ENCODE measurements around the gene ZFP36L2.

- TF ChIP-seq YY1 (IDR thresholded peaks at IDR 0.05; ENCODE audit: low read depth) (no peak), CTCF (IDR thresholded peaks at IDR 0.05) (no peak), GATA2 (CRISPR knock-in tag; IDR thresholded peaks at IDR 0.05) (no peak), RCOR1 (IDR thresholded peaks at IDR 0.05; ENCODE audit: low read length) (no peak), POLR2AphosphoS5 (IDR thresholded peaks at IDR 0.05; ENCODE audit: low read depth, low read length) (no peak), JUND (IDR thresholded peaks at IDR 0.05) (no peak), NFIC (IDR thresholded peaks at IDR 0.05; ENCODE audit: borderline replicate concordance) (no peak), MAX (IDR thresholded peaks at IDR 0.05; ENCODE audit: low read depth) (no peak), EP300 (IDR thresholded peaks at IDR 0.05; ENCODE audit: borderline replicate concordance in 1 of 2, low read depth in 1 of 2, low read length in 1 of 2) (no peak)
- TF ChIP-seq, protein P1, sequence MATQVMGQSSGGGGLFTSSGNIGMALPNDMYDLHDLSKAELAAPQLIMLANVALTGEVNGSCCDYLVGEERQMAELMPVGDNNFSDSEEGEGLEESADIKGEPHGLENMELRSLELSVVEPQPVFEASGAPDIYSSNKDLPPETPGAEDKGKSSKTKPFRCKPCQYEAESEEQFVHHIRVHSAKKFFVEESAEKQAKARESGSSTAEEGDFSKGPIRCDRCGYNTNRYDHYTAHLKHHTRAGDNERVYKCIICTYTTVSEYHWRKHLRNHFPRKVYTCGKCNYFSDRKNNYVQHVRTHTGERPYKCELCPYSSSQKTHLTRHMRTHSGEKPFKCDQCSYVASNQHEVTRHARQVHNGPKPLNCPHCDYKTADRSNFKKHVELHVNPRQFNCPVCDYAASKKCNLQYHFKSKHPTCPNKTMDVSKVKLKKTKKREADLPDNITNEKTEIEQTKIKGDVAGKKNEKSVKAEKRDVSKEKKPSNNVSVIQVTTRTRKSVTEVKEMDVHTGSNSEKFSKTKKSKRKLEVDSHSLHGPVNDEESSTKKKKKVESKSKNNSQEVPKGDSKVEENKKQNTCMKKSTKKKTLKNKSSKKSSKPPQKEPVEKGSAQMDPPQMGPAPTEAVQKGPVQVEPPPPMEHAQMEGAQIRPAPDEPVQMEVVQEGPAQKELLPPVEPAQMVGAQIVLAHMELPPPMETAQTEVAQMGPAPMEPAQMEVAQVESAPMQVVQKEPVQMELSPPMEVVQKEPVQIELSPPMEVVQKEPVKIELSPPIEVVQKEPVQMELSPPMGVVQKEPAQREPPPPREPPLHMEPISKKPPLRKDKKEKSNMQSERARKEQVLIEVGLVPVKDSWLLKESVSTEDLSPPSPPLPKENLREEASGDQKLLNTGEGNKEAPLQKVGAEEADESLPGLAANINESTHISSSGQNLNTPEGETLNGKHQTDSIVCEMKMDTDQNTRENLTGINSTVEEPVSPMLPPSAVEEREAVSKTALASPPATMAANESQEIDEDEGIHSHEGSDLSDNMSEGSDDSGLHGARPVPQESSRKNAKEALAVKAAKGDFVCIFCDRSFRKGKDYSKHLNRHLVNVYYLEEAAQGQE (IDR thresholded peaks at IDR 0.05; ENCODE audit: low read depth, low read length): no peak
- TF ChIP-seq, protein P2, sequence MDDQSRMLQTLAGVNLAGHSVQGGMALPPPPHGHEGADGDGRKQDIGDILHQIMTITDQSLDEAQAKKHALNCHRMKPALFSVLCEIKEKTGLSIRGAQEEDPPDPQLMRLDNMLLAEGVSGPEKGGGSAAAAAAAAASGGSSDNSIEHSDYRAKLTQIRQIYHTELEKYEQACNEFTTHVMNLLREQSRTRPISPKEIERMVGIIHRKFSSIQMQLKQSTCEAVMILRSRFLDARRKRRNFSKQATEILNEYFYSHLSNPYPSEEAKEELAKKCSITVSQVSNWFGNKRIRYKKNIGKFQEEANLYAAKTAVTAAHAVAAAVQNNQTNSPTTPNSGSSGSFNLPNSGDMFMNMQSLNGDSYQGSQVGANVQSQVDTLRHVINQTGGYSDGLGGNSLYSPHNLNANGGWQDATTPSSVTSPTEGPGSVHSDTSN (IDR thresholded peaks at IDR 0.05): no peak
These were observed 26.6 kb downstream of the ZFP36L2 start for GRCh38 chr2:43199492-43200488.
